ENCODE results near the gene TGM1.
A peak's percentile ranks its signal among the peaks of the same experiment; 100 is the strongest.
"Not testable (repeated sequence)": the region's sequence is repeated elsewhere in the genome, so short reads cannot be mapped to it uniquely, and the experiment has no call there.

TGM1 gene

DNA sequence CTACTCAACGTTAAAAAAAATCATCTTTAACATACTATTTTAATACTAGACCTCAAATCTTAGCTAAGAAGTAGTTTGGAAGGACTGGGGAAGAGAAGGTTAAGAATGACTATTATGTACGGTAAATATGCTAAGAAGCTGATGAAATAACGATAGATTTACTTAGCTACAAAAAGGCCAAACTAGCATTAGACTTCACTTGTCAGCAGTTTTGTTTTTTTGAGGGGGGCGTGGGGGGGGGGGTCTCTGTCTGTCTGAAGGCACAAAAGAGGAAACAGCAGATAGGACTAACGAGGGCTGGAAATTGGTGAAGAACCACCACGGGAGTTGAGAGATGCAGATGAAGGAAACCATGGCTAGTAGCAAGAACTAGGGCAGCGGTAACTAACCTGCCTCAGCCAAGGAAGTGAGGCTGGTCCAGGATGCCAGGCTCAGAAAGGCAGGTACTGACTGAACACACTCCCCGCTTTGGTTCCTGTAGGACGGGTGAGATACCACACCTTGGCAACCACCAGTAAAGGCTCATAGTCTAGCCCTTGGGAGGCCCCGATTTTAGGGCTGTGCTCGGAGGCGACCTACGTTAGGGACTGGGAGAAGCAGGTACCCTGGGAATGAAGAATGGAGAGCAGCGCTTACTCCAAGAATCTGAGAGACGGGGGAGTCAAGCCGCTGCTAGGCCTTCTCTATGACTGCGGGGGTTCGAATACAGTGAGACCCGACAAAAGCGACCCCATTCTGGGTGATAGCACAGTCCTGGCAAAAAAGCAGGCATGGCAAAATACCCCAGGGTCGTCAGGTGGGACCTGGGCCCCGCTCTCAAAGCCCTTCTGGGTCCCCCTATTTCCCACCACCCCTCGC lies 31.5 kb downstream of the TGM1 start:
- H3K4me3 ChIP-seq (ENCODE audit: low read depth, low read length): peak overlapping the region; percentile 95
- TF ChIP-seq, protein P1, sequence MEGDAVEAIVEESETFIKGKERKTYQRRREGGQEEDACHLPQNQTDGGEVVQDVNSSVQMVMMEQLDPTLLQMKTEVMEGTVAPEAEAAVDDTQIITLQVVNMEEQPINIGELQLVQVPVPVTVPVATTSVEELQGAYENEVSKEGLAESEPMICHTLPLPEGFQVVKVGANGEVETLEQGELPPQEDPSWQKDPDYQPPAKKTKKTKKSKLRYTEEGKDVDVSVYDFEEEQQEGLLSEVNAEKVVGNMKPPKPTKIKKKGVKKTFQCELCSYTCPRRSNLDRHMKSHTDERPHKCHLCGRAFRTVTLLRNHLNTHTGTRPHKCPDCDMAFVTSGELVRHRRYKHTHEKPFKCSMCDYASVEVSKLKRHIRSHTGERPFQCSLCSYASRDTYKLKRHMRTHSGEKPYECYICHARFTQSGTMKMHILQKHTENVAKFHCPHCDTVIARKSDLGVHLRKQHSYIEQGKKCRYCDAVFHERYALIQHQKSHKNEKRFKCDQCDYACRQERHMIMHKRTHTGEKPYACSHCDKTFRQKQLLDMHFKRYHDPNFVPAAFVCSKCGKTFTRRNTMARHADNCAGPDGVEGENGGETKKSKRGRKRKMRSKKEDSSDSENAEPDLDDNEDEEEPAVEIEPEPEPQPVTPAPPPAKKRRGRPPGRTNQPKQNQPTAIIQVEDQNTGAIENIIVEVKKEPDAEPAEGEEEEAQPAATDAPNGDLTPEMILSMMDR (IDR thresholded peaks at IDR 0.05; ENCODE audit: low read depth, low read length): no peak

DNA sequence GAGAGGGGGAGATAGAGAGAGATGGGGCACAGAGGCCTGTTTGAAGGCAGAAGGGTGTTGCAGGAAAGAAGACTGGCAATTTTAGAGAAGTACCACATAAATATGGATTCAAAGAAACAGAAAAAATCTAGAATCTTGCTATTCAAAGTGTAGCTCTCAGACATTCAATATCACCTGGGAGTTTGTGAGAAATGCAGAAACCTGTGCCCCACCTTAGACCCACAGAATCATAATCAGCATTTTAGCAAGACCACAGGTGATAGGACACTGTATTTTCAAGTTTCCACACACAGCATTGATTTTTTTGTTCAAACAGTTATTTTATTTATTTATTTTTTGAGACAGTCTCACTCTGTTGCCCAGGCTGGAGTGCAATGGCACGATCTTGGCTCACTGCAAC lies 34.1 kb downstream of the TGM1 start:
- no peak overlapping the region for H3K4me3 ChIP-seq (ENCODE audit: low read depth, low read length)
- TF ChIP-seq, protein P1 (IDR thresholded peaks at IDR 0.05; ENCODE audit: low read depth, low read length): no peak

DNA sequence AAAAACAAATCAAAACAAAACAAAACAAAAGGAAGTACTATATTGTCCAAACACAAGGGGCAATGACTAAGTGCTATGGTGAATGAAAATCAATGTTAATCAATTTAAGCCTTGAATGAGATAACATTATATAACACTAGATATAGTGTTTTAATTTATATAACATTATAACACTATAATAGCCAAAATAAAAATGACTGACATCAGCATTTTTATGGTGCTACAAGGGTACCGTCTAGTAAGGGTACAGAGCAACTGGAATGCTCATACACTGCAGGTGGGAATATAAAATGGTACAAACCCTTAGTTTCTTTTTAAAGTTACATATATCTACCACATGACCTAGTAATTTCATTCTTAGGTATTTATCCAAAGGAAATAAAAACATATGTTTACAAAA lies 36.5 kb downstream of the TGM1 start:
- TF ChIP-seq, protein P1 (IDR thresholded peaks at IDR 0.05; ENCODE audit: low read depth, low read length): no peak
- no peak overlapping the region for H3K4me3 ChIP-seq (ENCODE audit: low read depth, low read length)

DNA sequence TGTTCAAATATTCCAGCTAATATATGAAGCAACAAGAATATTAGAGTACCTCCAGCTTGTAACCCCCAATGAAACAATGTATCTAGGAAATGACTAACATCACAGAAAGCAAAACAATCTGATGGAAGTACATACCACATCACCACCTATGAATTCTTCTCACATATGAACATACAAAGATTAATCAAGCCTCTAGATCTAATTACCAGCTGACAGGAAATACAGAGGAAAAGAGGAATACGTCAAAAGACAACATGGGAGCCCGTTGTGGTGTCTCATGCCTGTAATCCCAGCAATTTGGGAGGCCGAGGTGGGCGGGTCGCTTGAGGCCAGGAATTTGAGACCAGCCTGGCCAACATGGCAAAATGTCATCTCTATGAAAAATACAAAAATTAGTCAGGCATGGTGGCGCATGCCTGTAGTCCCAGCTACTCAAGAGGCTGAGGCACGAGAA lies 38.3 kb downstream of the TGM1 start:
- H3K4me3 ChIP-seq (ENCODE audit: low read depth, low read length): no peak overlapping the region
- TF ChIP-seq, protein P1 (IDR thresholded peaks at IDR 0.05; ENCODE audit: low read depth, low read length): no peak

DNA sequence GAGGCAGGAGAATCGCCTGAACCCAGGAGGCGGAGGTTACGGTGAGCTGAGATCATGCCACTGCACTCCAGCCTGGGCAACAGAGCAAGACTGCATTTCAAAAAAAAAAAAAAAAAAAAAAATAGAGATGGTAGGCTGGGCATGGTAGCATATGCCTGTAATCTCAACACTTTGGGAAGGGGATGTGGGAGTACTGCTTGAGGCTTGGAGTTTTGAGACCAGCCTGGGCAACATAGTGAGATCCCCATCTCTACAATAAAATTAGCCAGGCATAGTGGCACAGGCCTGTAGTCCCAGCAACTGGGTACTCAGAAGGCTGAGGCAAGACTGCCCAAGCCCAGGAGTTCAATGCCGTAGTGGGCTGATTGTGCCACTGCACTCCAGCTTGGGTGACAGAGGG lies 40.0 kb downstream of the TGM1 start:
- not testable (repeated sequence) for H3K4me3 ChIP-seq (ENCODE audit: low read depth, low read length)

DNA sequence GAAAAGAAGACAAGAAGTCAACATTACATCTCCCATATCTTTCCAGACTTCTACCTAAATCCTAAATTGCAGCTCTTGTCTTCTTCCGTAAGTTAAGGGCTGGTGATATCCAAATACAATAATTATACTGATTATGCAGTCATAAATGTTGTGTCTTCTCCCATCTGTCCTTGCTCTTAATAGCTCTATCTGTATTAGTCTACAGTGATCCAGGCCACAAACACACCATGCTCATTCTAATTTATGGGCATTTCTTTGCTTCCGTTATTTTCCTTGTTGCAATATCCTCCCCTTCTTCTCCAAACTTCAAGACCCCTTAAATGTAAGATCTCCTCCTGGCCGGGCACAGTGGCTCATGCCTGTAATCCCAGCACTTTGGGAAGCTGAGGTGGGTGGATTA lies 43.5 kb downstream of the TGM1 start:
- TF ChIP-seq, protein P1 (IDR thresholded peaks at IDR 0.05; ENCODE audit: low read depth, low read length): no peak
- no peak overlapping the region for H3K4me3 ChIP-seq (ENCODE audit: low read depth, low read length)

DNA sequence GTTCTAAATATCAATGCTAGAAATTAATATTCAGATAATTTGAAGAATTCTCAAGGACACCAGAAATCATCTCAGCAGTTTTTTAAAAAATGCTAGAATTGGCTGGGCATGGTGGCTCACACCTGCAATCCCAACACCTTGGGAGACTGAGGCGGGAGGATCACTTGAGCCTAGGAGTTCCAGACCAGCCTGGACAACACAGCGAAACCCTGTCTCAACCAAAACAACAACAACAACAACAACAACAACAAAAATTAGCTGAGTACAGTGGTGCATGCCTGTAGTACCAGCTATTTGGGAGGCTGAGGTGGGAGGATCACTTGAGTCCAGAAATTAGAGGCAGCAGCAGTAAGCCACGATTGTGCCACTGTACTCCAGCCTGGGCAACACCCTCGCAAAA lies 43.9 kb downstream of the TGM1 start:
- TF ChIP-seq, protein P1 (IDR thresholded peaks at IDR 0.05; ENCODE audit: low read depth, low read length): no peak
- H3K4me3 ChIP-seq (ENCODE audit: low read depth, low read length): no peak overlapping the region

DNA sequence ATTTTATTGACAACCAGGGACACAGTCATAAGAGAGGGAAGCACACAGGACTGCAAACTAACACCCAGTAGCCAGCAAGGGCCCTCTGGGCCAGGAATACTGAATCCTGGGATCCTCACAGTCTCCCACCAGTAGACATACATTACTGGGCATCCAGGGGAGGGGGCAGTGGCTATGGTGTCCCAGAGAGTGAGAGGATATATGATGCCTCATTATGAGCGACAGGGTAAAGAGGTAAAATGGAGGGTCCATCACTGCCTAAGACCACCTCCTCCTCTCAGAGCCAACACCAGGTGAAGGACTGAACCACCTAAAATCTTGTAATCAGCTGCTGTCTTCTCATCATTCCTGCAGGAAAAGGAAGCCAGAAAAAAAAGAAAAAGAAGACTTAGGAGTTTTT lies 46.1 kb downstream of the TGM1 start:
- H3K4me3 ChIP-seq (ENCODE audit: low read depth, low read length): not testable (repeated sequence)

All from WI38 (cell line).